Activated CD4-positive, alpha-beta T cell treated with anti-CD3 and anti-CD28 coated beads, Interleukin-2, amount 50 U/mL, for 48 hours (primary cell): ENCODE data around the gene KRTAP12-4.
"Not testable (repeated sequence)": the region's sequence is repeated elsewhere in the genome, so short reads cannot be mapped to it uniquely, and the experiment has no call there.

Experiments
- DNase-seq, 2 experiments: peaks; one replicate each; pipeline ENCODE4 v3.0.0-alpha.2; 2020

The KRTAP12-4 gene

GRCh38 chr21:44686843-44687561 lies 32.5 kb upstream of the KRTAP12-4 start:
- DNase-seq, result no peak

DNA sequence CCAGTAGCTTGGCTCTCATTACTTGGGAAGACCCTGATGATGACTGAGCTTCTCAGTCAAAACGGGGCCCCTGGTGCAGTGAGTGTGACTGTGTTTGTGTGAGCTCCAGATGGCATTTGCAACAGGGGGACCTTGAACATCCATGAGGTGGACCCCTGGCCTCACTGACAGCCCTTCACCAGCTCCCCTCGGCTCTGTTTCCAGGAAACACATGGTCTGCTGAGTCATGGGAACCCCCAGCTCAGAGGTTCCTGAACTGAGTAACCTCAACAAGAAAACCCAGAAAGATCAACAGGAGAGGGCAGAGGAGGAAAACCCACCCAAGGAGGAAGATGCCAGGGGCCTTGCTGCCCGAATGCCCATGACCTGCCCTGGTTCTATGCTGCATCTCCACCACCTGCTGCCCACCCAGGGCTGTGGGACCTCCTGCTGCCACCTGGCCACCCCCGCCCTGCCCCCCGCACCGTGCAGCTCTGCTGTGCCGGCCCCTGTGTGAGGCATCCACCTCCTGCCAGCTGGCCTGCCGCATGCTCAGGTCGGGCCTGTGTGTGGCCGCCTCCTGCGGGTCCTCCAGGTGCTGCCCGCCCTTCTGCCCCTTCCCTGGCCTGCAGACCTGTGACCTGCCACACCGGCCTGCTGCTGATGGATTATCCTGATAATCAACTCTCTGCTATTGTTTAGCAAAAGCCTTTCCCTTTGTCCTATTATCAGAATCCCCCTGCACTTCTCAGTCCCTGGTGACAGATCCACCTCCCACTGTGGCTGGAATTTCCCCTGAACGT lies 31.7 kb upstream of the KRTAP12-4 start:
- no peak for DNase-seq

DNA sequence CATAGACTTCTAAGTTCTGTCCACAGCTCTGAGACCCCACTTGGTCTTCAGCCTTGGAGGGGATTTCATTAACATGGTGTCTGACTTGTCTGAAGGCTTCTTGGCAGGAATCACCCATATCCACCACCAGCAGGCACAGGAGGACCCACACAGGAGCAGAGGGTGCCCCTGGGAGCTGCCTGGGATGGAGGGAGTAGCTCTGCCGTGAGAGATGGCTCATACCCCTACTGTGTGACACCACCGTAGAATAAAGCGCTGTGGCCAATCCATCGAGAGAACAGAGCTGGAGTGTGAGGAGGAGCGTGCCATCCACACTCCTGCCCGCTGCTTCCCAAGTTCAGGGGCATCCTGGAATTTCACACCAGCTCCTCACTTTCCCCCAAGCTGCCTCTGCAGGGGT lies 30.6 kb upstream of the KRTAP12-4 start:
- not testable (repeated sequence) for DNase-seq

DNA sequence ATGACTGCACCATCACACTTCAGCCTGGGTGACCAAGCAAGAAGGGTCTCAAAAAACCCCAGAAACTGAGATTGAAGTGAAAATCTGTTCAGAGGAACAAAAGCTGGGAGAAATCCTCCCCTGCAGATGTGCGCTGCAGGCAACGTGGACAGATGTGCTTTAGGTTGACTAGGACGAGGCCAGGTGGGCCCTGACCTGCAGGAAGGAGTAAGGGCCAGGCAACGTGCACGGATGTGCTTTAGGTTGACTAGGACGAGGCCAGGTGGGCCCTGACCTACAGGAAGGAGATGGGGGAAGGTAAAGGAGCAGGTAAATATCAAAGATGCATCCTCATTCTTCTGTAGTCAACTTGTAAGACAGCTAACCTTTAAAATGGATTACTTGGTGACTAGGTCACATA lies 30.0 kb upstream of the KRTAP12-4 start:
- DNase-seq, result no peak

DNA sequence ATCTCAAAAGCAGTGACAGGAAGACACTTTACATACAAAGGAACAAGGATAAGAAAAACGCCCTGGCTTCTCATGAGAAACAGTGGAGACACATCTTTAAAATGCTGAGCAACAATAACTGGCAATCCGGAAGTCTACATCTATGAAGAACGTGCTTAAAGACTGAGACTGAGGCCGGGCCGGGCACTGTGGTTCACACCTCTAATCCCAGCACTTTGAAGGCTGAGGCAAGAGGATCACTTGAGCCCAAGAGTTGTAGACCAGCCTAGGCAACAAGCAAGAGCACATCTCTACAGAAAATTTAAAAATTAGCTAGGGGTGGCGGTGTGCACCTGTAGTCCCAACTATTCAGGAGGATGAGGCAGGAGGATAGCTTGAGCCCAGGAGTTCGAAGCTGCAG lies 29.6 kb upstream of the KRTAP12-4 start:
- DNase-seq, result no peak

GRCh38 chr21:44682580-44683151 lies 28.2 kb upstream of the KRTAP12-4 start:
- no peak for DNase-seq

DNA sequence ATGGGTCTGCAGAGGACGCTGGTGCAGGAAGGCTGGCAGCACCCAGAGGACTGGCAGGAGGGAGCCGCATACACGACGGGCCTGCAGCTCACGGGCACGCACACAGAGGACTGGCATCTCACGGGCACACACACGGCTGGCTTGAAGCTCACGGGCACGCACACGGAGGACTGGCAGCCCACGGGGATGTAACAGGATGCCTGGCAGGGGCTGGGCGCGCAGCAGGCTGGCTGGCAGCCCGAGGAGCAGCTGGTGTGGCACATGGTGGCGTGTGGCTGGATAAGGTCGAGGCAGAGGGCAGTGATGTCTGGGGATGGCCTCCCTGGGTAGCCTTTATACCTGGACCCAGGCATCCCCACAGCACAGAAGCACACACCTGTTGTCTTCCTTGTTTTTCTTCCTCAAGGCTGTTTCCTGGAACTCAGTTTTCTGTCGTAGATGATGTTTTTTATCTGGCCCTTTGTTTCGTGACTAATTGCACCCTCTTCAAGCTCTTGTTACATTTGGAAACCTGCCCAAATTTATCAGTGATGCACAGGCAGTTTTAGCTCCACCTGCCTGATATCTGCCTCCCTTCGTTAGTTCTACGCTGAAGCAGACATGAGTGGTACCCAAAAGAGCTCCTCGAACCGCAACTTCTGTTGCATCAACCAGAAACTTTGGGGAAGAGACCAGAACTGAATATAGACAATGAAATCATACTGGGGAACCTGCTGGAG lies 27.6 kb upstream of the KRTAP12-4 start, which contains the start of gene KRTAP12-1:
Gene KRTAP12-1, minus strand, starts transcription at position 303 of the 719 bp plus-strand sequence. Its CDS starts 40 bp downstream, at position 263.
- DNase-seq, result no peak

DNA sequence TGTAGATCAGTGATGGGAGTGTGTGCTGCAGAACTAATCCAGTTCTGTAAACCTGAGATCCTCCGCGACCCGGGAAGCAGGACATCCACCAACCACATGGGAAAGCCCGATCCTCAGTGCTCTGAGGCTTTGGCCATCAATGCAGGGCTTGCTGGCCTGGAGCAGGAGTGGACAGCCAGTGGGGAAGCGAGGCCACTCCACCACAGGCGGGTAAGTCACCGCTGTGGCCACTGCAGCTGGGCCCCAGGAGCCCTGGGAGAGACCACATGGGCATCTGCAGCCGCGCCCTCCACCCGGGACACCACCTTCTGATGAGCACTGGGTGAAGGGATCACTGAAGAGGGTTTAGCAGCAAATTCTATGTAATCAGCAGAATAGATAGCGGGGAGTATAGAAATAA lies 26.7 kb upstream of the KRTAP12-4 start:
- DNase-seq, result no peak

- DNase-seq, result no peak
Observed at GRCh38 chr21:44677881-44678280, 23.4 kb upstream of the KRTAP12-4 start.

DNA sequence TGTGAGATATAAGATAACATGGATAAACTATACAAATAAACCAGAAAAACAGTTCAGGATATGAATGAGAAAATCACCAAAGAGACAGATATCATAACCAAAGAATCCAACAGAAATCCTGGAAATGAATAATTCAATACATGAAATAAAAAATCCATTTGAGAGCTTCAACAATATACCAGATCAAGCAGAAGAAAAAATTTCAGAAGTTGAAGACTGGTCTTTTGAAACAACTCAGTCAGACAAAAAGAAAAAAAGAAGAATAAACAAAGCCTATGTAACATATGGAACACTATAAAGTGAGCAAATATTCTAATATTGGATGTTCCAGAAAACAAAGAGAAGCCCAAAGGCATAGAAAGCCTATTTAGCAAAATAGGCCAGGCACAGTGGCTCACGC lies 17.5 kb upstream of the KRTAP12-4 start:
- no peak for DNase-seq

GRCh38 chr21:44670642-44671432 lies 16.4 kb upstream of the KRTAP12-4 start:
- DNase-seq, result no peak

DNA sequence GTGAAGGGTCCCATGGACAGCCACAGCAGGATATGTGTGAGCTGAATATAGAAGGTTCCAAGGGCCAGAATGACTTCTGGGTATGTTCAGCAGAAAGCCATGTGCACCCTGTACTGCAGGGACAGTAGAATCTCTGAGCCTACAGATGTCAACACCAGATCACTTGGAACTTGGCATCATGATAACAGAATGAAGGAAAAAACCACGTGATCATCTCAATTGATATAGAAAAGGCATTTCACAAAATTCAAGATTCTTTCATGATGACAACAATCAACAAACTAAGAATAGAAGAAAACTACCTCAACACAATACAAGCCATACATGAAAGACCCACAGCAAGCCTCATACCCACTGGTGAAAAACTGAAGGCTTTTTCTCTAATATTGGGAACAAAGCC lies 13.2 kb upstream of the KRTAP12-4 start:
- DNase-seq, result no peak

DNA sequence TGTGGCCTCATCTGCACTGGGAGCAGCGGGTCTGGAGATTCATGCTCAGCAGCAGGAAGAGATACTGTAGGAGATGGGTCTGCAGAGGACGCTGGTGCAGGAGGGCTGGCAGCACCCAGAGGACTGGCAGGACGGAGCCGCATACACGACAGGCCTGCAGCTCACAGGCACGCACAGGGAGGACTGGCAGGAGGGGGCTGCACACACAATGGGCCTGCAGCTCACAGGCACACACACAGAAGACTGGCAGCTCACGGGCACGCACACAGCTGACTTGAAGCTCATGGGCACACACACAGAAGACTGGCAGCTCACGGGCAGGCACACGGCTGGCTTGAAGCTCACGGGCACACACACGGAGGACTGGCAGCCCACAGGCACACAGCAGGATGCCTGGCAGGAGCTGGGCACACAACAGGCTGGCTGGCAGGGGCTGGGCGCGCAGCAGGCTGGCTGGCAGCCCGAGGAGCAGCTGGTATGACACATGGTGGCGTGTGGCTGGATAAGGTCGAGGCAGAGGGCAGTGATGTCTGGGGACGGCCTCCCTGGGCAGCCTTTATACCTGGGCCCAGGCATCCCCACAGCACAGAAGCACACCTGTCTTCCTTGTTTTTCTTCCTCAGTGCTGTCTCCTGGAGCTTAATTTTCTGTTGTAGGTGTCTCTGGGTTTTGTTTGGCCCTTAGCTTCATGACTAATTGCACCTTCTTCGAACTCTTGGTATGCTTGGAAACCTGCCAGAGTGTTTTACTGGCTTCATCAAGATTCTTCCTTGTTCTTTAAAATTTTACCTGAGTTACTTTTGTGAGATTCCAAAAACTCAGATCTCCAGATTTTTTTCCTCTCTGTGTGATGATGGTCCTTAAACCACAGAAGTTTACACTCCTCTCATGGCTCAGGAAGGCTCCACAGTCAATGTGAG lies 12.2 kb upstream of the KRTAP12-4 start, which contains the start of gene KRTAP12-2:
Gene KRTAP12-2, minus strand, starts transcription at position 527 of the 920 bp plus-strand sequence. Its CDS starts 41 bp downstream, at position 486.
- no peak for DNase-seq

DNA sequence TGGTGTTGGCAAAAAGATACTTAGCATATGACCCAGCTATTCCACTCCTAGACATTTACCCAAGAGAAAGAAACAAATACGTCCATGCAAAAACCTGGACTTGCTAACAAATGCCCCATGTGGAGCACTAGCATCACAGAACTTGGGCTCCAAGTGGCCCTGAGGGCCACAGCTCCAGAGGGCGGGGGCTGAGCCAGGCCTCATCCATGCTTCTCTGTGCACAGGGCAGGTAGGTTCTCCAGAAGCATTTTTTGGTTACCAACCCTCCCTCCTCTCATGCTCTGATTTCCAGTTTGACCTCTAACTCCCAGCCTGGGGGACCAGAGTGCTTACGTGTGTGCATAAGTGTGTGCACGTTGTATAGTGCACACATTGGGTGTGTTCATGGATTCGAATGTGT lies 10.2 kb upstream of the KRTAP12-4 start:
- DNase-seq, result no peak

GRCh38 chr21:44661567-44661966 lies 7.1 kb upstream of the KRTAP12-4 start:
- DNase-seq, result not testable (repeated sequence)

- peak in 1 of 2 experiments; percentile 19 for DNase-seq
Observed at GRCh38 chr21:44658913-44659595, 4.6 kb upstream of the KRTAP12-4 start.

GRCh38 chr21:44658541-44658910 lies 4.1 kb upstream of the KRTAP12-4 start:
- no peak for DNase-seq

GRCh38 chr21:44657635-44658540 lies 3.4 kb upstream of the KRTAP12-4 start, which contains the start of gene KRTAP12-3:
TSS of gene KRTAP12-3 (plus strand) at chr21:44657932. CDS start at chr21:44657980, 48 bp downstream.
- DNase-seq, result peak in 1 of 2 experiments; percentile 21

- no peak for DNase-seq
Observed at GRCh38 chr21:44656868-44657267, 2.4 kb upstream of the KRTAP12-4 start.
